Osteoblast (primary cell): ENCODE data around the gene AP1S2. TPM values are rescaled to one million over a fixed set of nuclear protein-coding genes. Genes with fewer than 3 reads are reported as not detected.

Experiments used
- DNase-seq: peaks from one replicate; pipeline ENCODE4 v3.0.0; 2011; ENCODE audit warnings: low spot score, mixed read lengths; ENCODE audit not compliant: insufficient read length; ENCODE audit errors: missing footprints
- H2AFZ ChIP-seq: 2 replicates; pipeline ENCODE4 v1.6.0; 2011; ENCODE audit warnings: mild to moderate bottlenecking, low read length
- H3K27ac ChIP-seq: 2 replicates; pipeline ENCODE4 v1.5.1; 2011; ENCODE audit warnings: mild to moderate bottlenecking, low read depth, low read length, moderate library complexity
- H3K27me3 ChIP-seq: 2 replicates; pipeline ENCODE4 v1.6.0; 2012; ENCODE audit warnings: mild to moderate bottlenecking, control low read depth, inconsistent platforms, low read length, moderate library complexity; ENCODE audit not compliant: insufficient read depth
- H3K36me3 ChIP-seq: 2 replicates; pipeline ENCODE4 v1.5.1; 2011; ENCODE audit warnings: mild to moderate bottlenecking, low read length, control low read depth, moderate library complexity; ENCODE audit not compliant: insufficient read depth
- H3K4me1 ChIP-seq: 2 replicates; pipeline ENCODE4 v1.5.1; 2011; ENCODE audit warnings: mild to moderate bottlenecking, low read length, control low read depth, moderate library complexity; ENCODE audit not compliant: insufficient read depth
- H3K4me2 ChIP-seq: 2 replicates; pipeline ENCODE4 v1.6.0; 2011; ENCODE audit warnings: mild to moderate bottlenecking, low read length; ENCODE audit not compliant: insufficient read depth
- H3K4me3 ChIP-seq: fragments of 200-600 bp; sonication (generic); 3 replicates; pipeline ENCODE4 v1.5.1; 2012; ENCODE audit warnings: mild to moderate bottlenecking, low read length, inconsistent platforms; ENCODE audit not compliant: insufficient read depth
- H3K79me2 ChIP-seq: 2 replicates; pipeline ENCODE4 v1.6.0; 2012; ENCODE audit warnings: mild to moderate bottlenecking, low read length, control low read depth, inconsistent platforms; ENCODE audit not compliant: insufficient read depth
- H3K9me3 ChIP-seq: 2 replicates; pipeline ENCODE4 v1.5.1; 2011; ENCODE audit warnings: low read depth, low read length, control low read depth
- H4K20me1 ChIP-seq: 2 replicates; pipeline ENCODE4 v1.6.0; 2012; ENCODE audit warnings: mild to moderate bottlenecking, low read length, control low read depth; ENCODE audit not compliant: insufficient read depth
- CTCF ChIP-seq: IDR thresholded peaks from 2 replicates; pipeline ENCODE4 v1.5.1; 2011; ENCODE audit warnings: mild to moderate bottlenecking, low read depth, low read length, moderate library complexity; ENCODE audit errors: extremely low read depth
- total RNA-seq: library from RNA; depleted of rRNA; stranded (reverse); fragments of >200 nt; gene quantifications from 2 replicates; pipeline ENCODE4 v1.2.3, GENCODE V29; 2012

AP1S2 gene
- total RNA-seq, 1 donor, result 14.8 TPM

- Histone ChIP-seq H3K4me1 (no peaks in the 10 kb centered on the region), H4K20me1 (no peaks in the 10 kb centered on the region), H3K4me3 (no peak overlapping the region), H3K36me3 (no peaks in the 10 kb centered on the region), H3K79me2 (no peaks in the 10 kb centered on the region), H3K27ac (no peak overlapping the region), H3K9me3 (no peaks in the 10 kb centered on the region), H3K27me3 (no peaks in the 10 kb centered on the region), H2AFZ (no peak overlapping the region), H3K4me2 (no peak overlapping the region)
- no peak for DNase-seq
- no peak for TF ChIP-seq CTCF
These were observed 25.4 kb downstream of the AP1S2 start for GRCh38 chrX:15829217-15829616.

- peaks cover 3% of the 10 kb centered on the region for H4K20me1 ChIP-seq
- no peaks in the 10 kb centered on the region for H3K79me2 ChIP-seq
- no peak for DNase-seq
- no peak for TF ChIP-seq CTCF
- H3K4me3 ChIP-seq, result no peak overlapping the region
- no peak overlapping the region for H3K4me2 ChIP-seq
- peaks cover 17% of the 10 kb centered on the region for H3K36me3 ChIP-seq
- no peaks in the 10 kb centered on the region for H3K4me1 ChIP-seq
- no peak overlapping the region for H2AFZ ChIP-seq
- no peak overlapping the region for H3K27ac ChIP-seq
- no peaks in the 10 kb centered on the region for H3K27me3 ChIP-seq
- no peaks in the 10 kb centered on the region for H3K9me3 ChIP-seq
These were observed 28.7 kb downstream of the AP1S2 start for GRCh38 chrX:15825936-15826335.

- no peaks in the 10 kb centered on the region for H3K9me3 ChIP-seq
- H3K36me3 ChIP-seq, result peaks cover 28% of the 10 kb centered on the region
- H3K4me1 ChIP-seq, result no peaks in the 10 kb centered on the region
- no peak overlapping the region for H3K4me3 ChIP-seq
- H4K20me1 ChIP-seq, result peaks cover 3% of the 10 kb centered on the region
- no peak overlapping the region for H3K27ac ChIP-seq
- DNase-seq, result no peak
- no peak overlapping the region for H2AFZ ChIP-seq
- H3K4me2 ChIP-seq, result no peak overlapping the region
- H3K27me3 ChIP-seq, result no peaks in the 10 kb centered on the region
- H3K79me2 ChIP-seq, result no peaks in the 10 kb centered on the region
- no peak for TF ChIP-seq CTCF
These were observed 31.7 kb downstream of the AP1S2 start for GRCh38 chrX:15822922-15823321.

- Histone ChIP-seq H2AFZ (no peak overlapping the region), H3K4me2 (no peak overlapping the region), H3K27me3 (no peaks in the 10 kb centered on the region), H3K4me1 (no peaks in the 10 kb centered on the region), H4K20me1 (peaks cover 7% of the 10 kb centered on the region), H3K79me2 (no peaks in the 10 kb centered on the region), H3K9me3 (no peaks in the 10 kb centered on the region), H3K4me3 (no peak overlapping the region), H3K27ac (no peak overlapping the region), H3K36me3 (peaks cover 43% of the 10 kb centered on the region)
- DNase-seq, result peak; percentile 59
- TF ChIP-seq CTCF, result no peak
These were observed 34.2 kb downstream of the AP1S2 start for GRCh38 chrX:15820106-15821073.
